IPS-15b (cell line): ENCODE results near the gene MARCHF3.
"Not testable (repeated sequence)": the region's sequence is repeated elsewhere in the genome, so short reads cannot be mapped to it uniquely, and the experiment has no call there.

ENCODE experiments used
- H3K27me3 ChIP-seq: one replicate; pipeline ENCODE4 v1.6.1; 2013; ENCODE audit warnings: low read length; ENCODE audit not compliant: control insufficient read depth, insufficient read depth
- H3K36me3 ChIP-seq: one replicate; pipeline ENCODE4 v1.6.1; 2013; ENCODE audit warnings: low read length; ENCODE audit not compliant: control insufficient read depth, insufficient read depth
- H3K4me1 ChIP-seq: one replicate; pipeline ENCODE4 v1.6.1; 2013; ENCODE audit warnings: mild to moderate bottlenecking, low read length; ENCODE audit not compliant: control insufficient read depth, insufficient read depth
- H3K4me3 ChIP-seq: one replicate; pipeline ENCODE4 v1.5.1; 2013; ENCODE audit warnings: low read depth, low read length
- H3K9ac ChIP-seq: one replicate; pipeline ENCODE4 v1.6.1; 2013; ENCODE audit warnings: low read depth, mild to moderate bottlenecking, low read length
- H3K9me3 ChIP-seq: one replicate; pipeline ENCODE4 v1.6.1; 2013; ENCODE audit warnings: mild to moderate bottlenecking, low read length; ENCODE audit not compliant: control insufficient read depth, insufficient read depth

MARCHF3 gene

GRCh38 chr5:127023552-127024191 lies 6.7 kb downstream of the MARCHF3 start:
- not testable (repeated sequence) for H3K4me3 ChIP-seq, H3K27me3 ChIP-seq, H3K36me3 ChIP-seq, H3K9ac ChIP-seq, H3K9me3 ChIP-seq
- peaks cover 12% of the 10 kb centered on the region for H3K4me1 ChIP-seq

- H3K4me1 ChIP-seq, result peaks cover 12% of the 10 kb centered on the region
- H3K4me3 ChIP-seq, result no peak overlapping the region
- H3K27me3 ChIP-seq, result no peaks in the 10 kb centered on the region
- no peaks in the 10 kb centered on the region for H3K9me3 ChIP-seq
- H3K9ac ChIP-seq, result no peak overlapping the region
- no peaks in the 10 kb centered on the region for H3K36me3 ChIP-seq
These were observed 7.5 kb downstream of the MARCHF3 start for GRCh38 chr5:127022846-127023245.

GRCh38 chr5:127019928-127020327 lies 10.4 kb downstream of the MARCHF3 start:
- Histone ChIP-seq H3K9me3 (no peaks in the 10 kb centered on the region), H3K4me1 (no peaks in the 10 kb centered on the region), H3K27me3 (no peaks in the 10 kb centered on the region), H3K9ac (no peak overlapping the region), H3K36me3 (no peaks in the 10 kb centered on the region), H3K4me3 (no peak overlapping the region)

GRCh38 chr5:127016722-127017121 lies 13.6 kb downstream of the MARCHF3 start:
- H3K9me3 ChIP-seq, H3K9ac ChIP-seq, H3K4me1 ChIP-seq, H3K4me3 ChIP-seq, H3K36me3 ChIP-seq, H3K27me3 ChIP-seq: not testable (repeated sequence)

- no peak overlapping the region for H3K4me3 ChIP-seq
- H3K9me3 ChIP-seq, result no peaks in the 10 kb centered on the region
- no peak overlapping the region for H3K9ac ChIP-seq
- H3K27me3 ChIP-seq, result no peaks in the 10 kb centered on the region
- H3K36me3 ChIP-seq, result no peaks in the 10 kb centered on the region
- no peaks in the 10 kb centered on the region for H3K4me1 ChIP-seq
These were observed 14.6 kb downstream of the MARCHF3 start for GRCh38 chr5:127015716-127016115.

- H3K4me3 ChIP-seq, result no peak overlapping the region
- H3K9me3 ChIP-seq, result no peaks in the 10 kb centered on the region
- H3K36me3 ChIP-seq, result no peaks in the 10 kb centered on the region
- H3K27me3 ChIP-seq, result no peaks in the 10 kb centered on the region
- no peaks in the 10 kb centered on the region for H3K4me1 ChIP-seq
- no peak overlapping the region for H3K9ac ChIP-seq
These were observed 15.8 kb downstream of the MARCHF3 start for GRCh38 chr5:127014573-127014972.

GRCh38 chr5:127013407-127013806 lies 17.0 kb downstream of the MARCHF3 start:
- H3K36me3 ChIP-seq, result no peaks in the 10 kb centered on the region
- H3K4me1 ChIP-seq, result no peaks in the 10 kb centered on the region
- no peaks in the 10 kb centered on the region for H3K9me3 ChIP-seq
- no peak overlapping the region for H3K9ac ChIP-seq
- no peak overlapping the region for H3K4me3 ChIP-seq
- H3K27me3 ChIP-seq, result no peaks in the 10 kb centered on the region

GRCh38 chr5:127012916-127013315 lies 17.4 kb downstream of the MARCHF3 start:
- no peaks in the 10 kb centered on the region for H3K27me3 ChIP-seq
- no peaks in the 10 kb centered on the region for H3K4me1 ChIP-seq
- no peaks in the 10 kb centered on the region for H3K9me3 ChIP-seq
- H3K9ac ChIP-seq, result no peak overlapping the region
- no peaks in the 10 kb centered on the region for H3K36me3 ChIP-seq
- H3K4me3 ChIP-seq, result no peak overlapping the region

GRCh38 chr5:127011961-127012644 lies 18.3 kb downstream of the MARCHF3 start:
- Histone ChIP-seq H3K9ac (no peak overlapping the region), H3K4me1 (no peaks in the 10 kb centered on the region), H3K27me3 (no peaks in the 10 kb centered on the region), H3K4me3 (no peak overlapping the region), H3K9me3 (no peaks in the 10 kb centered on the region), H3K36me3 (no peaks in the 10 kb centered on the region)

- Histone ChIP-seq H3K9me3 (no peaks in the 10 kb centered on the region), H3K36me3 (no peaks in the 10 kb centered on the region), H3K4me1 (no peaks in the 10 kb centered on the region), H3K27me3 (no peaks in the 10 kb centered on the region), H3K9ac (no peak overlapping the region), H3K4me3 (no peak overlapping the region)
These were observed 19.2 kb downstream of the MARCHF3 start for GRCh38 chr5:127011153-127011552.

GRCh38 chr5:127010362-127010761 lies 20.0 kb downstream of the MARCHF3 start:
- no peaks in the 10 kb centered on the region for H3K4me1 ChIP-seq
- no peak overlapping the region for H3K4me3 ChIP-seq
- no peaks in the 10 kb centered on the region for H3K36me3 ChIP-seq
- no peaks in the 10 kb centered on the region for H3K27me3 ChIP-seq
- H3K9ac ChIP-seq, result no peak overlapping the region
- no peaks in the 10 kb centered on the region for H3K9me3 ChIP-seq

- Histone ChIP-seq H3K4me3 (no peak overlapping the region), H3K4me1 (no peaks in the 10 kb centered on the region), H3K27me3 (no peaks in the 10 kb centered on the region), H3K9ac (no peak overlapping the region), H3K36me3 (no peaks in the 10 kb centered on the region), H3K9me3 (no peaks in the 10 kb centered on the region)
These were observed 20.6 kb downstream of the MARCHF3 start for GRCh38 chr5:127009784-127010183.
